ENCODE results near the gene COL13A1.

Gene COL13A1

GRCh38 chr10:69955211-69955805, 153.6 kb downstream of the COL13A1 start (continued):
- TF ChIP-seq TSHZ2 (CRISPR knock-in tag; IDR thresholded peaks at IDR 0.05), result no peak
- no peak for TF ChIP-seq CSDC2 (CRISPR knock-in tag; IDR thresholded peaks at IDR 0.05)
- no peak for TF ChIP-seq GLIS3 (CRISPR knock-in tag; IDR thresholded peaks at IDR 0.05)
- TF ChIP-seq PPARA (CRISPR knock-in tag; IDR thresholded peaks at IDR 0.05; ENCODE audit: borderline replicate concordance), result no peak
- no peak for TF ChIP-seq PATZ1 (CRISPR knock-in tag; IDR thresholded peaks at IDR 0.05; ENCODE audit: borderline replicate concordance)

- no peak for ATAC-seq
- TF ChIP-seq ZNF565 (CRISPR knock-in tag; conservative IDR thresholded peaks at IDR 0.05; ENCODE audit: low read depth) (no peak), PATZ1 (CRISPR knock-in tag; IDR thresholded peaks at IDR 0.05; ENCODE audit: borderline replicate concordance) (no peak), CSDC2 (CRISPR knock-in tag; IDR thresholded peaks at IDR 0.05) (no peak), ISL1 (CRISPR knock-in tag; IDR thresholded peaks at IDR 0.05) (no peak), TCF4 (CRISPR knock-in tag; IDR thresholded peaks at IDR 0.05; ENCODE audit: borderline replicate concordance) (no peak), OSR1 (CRISPR knock-in tag; IDR thresholded peaks at IDR 0.05) (no peak), ARNTL (CRISPR knock-in tag; IDR thresholded peaks at IDR 0.05; ENCODE audit: borderline replicate concordance, low read depth) (no peak), CSRNP3 (CRISPR knock-in tag; IDR thresholded peaks at IDR 0.05) (no peak), TSHZ2 (CRISPR knock-in tag; IDR thresholded peaks at IDR 0.05) (no peak), ESRRG (CRISPR knock-in tag; IDR thresholded peaks at IDR 0.05) (no peak), SNAI2 (CRISPR knock-in tag; IDR thresholded peaks at IDR 0.05) (no peak), BACH2 (CRISPR knock-in tag; IDR thresholded peaks at IDR 0.05; ENCODE audit: borderline replicate concordance) (no peak), TOX (CRISPR knock-in tag; IDR thresholded peaks at IDR 0.05; ENCODE audit: borderline replicate concordance) (no peak), ZC3H10 (CRISPR knock-in tag; IDR thresholded peaks at IDR 0.05) (no peak)
Observed at GRCh38 chr10:69955897-69956740, 154.4 kb downstream of the COL13A1 start.

GRCh38 chr10:69956741-69957230, 155.1 kb downstream of the COL13A1 start:
- no peak for ATAC-seq
- TF ChIP-seq TCF4 (CRISPR knock-in tag; IDR thresholded peaks at IDR 0.05; ENCODE audit: borderline replicate concordance), result no peak
- no peak for TF ChIP-seq ISL1 (CRISPR knock-in tag; IDR thresholded peaks at IDR 0.05)
- TF ChIP-seq ESRRG (CRISPR knock-in tag; IDR thresholded peaks at IDR 0.05), result no peak
- no peak for TF ChIP-seq GLIS3 (CRISPR knock-in tag; IDR thresholded peaks at IDR 0.05)
- TF ChIP-seq ZFP3 (CRISPR knock-in tag; IDR thresholded peaks at IDR 0.05), result no peak
- no peak for TF ChIP-seq PATZ1 (CRISPR knock-in tag; IDR thresholded peaks at IDR 0.05; ENCODE audit: borderline replicate concordance)
- TF ChIP-seq POU6F1 (CRISPR knock-in tag; IDR thresholded peaks at IDR 0.05; ENCODE audit: borderline replicate concordance, low read depth), result no peak
- TF ChIP-seq TOX (CRISPR knock-in tag; IDR thresholded peaks at IDR 0.05; ENCODE audit: borderline replicate concordance), result no peak

Data from SK-N-SH treated with all-trans-retinoic acid at 6 μM for 48 hours (cell line).